NCI-H1930 (cell line): ENCODE measurements around the gene CCDC201.
"Not testable (repeated sequence)": the region's sequence is repeated elsewhere in the genome, so short reads cannot be mapped to it uniquely, and the experiment has no call there.

ENCODE experiments used
- DNase-seq, 2 experiments: peaks; one replicate each; lab custom pipeline; 2025; lab: John Stamatoyannopoulos, UW

CCDC201 gene

DNA sequence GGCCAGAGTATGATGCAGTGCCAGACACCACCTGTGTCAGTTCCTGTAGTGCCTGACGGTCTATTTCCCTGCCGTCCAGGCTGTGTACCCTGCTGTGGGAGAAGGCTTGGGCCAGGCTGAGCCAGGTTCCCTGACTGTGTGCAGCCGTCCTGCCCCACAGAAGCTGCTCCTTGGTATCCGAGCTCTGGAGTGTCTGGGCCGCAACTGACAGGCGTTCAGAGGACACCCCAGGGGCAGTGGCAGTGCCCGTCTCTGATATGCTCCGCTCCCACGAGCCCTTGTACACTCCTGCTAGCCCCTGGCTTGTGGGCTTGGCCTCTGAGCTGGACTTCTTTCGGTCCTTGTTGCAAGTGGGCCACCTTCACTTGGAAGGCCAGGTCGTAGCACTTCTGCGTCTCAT is 55.0 kb downstream of the CCDC201 start:
- not testable (repeated sequence) for DNase-seq

DNA sequence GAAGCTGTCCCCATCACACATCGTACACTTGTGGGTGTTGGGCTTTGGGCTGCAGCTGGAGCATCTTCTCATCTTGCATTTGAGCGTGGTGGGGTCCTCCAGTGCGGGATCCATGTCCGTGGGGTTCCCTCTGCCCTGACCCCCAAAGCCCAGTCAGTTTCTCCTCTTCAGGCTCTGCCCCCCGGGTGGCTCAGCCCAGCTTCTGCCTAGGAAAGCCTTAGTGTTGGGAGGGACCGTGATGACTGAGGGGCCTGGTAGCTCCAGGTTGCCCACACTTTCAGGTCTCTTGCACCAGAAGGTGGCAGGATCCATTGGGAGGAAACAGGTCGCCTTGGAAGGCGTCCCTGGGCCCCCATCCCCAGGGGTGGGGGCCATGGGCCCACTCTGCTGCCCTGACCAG is 55.9 kb downstream of the CCDC201 start:
- DNase-seq = not testable (repeated sequence)

DNA sequence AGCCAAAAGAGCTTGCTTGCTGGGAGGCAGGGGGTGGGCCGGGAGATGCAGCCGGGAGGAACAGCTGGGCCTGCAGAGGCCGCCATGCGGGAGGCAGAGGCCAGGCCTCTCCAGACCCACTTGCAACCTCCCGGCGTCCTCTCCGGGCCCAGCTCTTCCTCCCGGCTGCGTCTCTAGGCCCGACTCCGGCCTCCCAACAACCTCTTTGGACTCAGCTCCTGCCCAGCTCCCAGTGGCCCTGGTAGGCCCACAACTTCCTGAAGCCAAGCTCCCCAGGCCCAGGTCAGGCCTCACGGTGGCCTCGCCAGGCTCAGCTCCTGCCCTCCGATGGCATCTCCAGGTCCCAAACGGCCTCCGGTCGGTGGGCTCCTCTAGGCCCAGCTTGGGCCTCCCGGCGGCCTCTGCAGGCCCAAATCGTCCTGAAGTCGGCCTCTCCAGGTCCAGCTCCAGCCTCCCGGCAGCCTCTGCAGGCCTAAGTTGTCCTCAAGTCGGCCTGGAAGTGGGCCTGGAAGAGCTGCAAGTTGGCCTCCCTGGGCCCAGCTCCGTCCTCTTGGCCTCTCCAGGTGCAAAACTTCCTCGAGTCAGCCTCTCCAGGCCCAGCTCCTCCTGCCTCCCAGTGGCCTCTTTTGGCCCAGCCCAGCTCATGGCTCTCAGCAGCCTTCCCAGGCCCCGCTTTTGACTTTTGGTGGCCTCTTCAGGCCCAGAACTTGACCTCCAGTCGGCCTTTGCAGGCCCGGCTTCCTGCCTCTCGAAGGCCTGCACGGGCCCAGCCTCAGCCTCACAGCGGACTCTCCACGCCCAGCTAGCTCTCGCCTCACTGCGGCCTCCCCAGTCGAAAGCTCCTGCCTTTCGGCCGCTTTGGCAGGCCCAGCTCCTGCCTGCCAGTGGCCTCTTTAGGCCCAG is 58.4 kb downstream of the CCDC201 start:
- DNase-seq = not testable (repeated sequence)

DNA sequence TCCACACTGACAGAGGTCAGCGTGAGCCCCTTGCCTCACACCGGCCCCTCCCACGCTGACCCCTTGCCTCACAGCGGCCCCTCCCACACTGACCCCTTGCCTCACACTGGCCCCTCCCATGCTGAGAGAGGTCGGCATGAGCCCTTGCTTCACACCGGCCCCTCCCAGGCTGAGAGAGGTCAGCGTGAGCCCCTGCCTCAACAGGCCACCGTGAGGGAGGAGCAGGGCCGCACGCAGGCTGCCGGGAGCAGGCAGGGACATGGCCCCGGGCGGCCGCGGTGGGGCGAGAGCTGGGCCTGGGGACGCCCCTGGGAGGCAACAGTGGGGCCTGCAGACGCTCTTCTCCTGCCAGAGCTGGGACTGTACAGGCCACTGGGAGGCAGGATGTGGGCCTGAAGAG is 59.1 kb downstream of the CCDC201 start:
- DNase-seq = not testable (repeated sequence)

DNA sequence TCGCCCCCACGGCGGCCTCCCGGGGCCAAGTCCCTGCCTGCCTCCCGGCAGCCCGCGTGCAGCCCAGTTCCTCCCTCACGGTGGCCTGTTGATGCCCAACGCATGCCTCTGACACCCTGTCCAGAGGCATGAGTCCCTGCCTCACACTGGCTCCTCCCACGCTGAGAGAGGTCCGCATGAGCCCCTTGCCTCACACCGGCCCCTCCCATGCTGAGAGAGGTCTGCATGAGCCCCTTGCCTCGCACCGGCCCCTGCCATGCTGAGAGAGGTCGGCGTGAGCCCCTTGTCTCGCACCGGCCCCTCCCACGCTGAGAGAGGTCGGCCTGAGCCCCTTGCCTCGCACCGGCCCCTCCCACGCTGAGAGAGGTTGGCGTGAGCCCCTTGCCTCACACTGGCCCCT is 59.9 kb downstream of the CCDC201 start:
- no peak for DNase-seq

DNA sequence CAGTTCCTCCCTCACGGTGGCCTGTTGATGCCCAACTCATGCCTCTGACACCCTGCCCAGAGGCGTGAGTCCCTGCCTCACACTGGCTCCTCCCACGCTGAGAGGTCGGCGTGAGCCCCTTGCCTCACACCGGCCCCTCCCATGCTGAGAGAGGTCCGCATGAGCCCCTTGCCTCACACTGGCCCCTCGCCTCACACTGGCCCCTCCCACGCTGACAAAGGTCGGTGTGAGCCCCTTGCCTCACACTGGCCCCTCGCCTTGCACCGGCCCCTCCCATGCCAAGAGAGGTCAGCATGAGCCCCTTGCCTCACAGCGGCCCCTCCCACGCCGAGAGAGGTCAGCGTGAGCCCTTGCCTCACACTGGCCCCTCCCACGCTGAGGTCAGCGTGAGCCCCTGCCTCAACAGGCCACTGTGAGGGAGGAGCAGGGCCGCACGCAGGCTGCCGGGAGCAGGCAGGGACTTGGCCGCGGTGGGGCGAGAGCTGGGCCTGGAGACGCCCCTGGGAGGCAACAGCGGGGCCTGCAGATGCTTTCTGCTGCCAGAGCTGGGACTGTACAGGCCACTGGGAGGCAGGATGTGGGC is 61.1 kb downstream of the CCDC201 start:
- not testable (repeated sequence) for DNase-seq

DNA sequence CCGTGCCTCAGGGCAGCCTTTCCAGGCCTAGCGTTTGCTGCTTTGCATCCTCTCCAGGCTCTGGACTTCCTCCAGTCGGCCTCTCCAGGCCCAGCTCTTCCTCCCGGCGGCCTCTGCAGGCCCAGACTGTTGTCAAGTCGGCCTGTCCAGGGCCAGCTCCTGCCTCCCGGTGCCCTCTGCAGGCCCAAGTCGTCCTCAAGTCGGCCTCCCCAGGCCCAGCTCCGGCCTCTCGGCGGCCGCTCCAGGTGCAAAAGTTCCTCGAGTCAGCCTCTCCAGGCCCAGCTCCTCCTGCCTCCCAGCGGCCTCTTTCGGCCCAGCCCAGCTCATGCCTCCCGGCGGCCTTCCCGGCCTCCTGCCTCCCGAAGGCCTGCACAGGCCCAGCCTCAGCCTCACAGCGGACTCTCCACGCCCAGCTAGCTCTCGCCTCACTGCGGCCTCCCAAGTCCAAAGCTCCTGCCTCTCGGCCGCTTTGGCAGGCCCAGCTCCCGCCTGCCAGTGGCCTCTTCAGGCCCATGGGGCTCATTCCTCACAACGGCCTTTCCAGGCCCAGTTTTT is 62.4 kb downstream of the CCDC201 start:
- DNase-seq = not testable (repeated sequence)
